Esophagus squamous epithelium (tissue), 4 donors: ENCODE measurements around the gene C2CD2.

Source experiments
- POLR2A ChIP-seq, 4 donors: fragments of 450-650 bp; IDR thresholded peaks; one replicate each; pipeline ENCODE4 v1.6.1; 2017; ENCODE audit warnings: antibody characterized with exemption in 4 of 4, mild to moderate bottlenecking in 4 of 4, moderate library complexity in 3 of 4
- TF ChIP-seq, protein P1 (sequence below), 6 experiments: fragments of 450-650 bp in 4 of 6; fragments of 200-600 bp in 2 of 6; sonication (generic) in 2 of 6; IDR thresholded peaks; one replicate each; pipeline ENCODE4 v1.5.1; 2016 to 2019; ENCODE audit warnings: antibody characterized with exemption in 6 of 6, mild to moderate bottlenecking in 4 of 6, moderate library complexity in 4 of 6

DNA sequence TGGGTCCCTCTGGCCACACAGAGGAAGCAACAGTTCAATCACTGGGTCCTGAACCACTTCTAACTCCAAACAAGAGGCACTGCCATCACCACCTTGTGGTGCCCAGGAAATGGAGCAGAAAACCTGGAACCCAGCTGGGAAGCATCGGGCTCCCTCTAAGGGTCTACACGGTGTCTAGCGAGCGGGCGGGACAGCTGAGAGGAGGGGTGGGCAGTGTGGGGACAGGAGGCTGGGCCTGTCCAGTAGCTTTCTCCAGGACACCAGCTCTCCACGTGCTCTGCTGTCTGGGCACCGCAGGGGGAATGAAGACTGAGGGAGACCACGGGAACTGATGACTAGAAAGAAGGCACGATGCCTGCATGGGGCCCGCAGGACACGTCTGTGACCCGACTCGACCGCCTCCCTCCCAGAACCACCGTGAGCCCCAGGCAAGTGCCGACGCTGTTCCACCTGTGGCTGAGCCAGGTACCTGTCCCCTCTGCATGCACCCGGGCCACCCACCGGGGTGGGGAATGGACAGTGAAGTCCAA is 69.3 kb downstream of the C2CD2 start:
- TF ChIP-seq, protein P1, sequence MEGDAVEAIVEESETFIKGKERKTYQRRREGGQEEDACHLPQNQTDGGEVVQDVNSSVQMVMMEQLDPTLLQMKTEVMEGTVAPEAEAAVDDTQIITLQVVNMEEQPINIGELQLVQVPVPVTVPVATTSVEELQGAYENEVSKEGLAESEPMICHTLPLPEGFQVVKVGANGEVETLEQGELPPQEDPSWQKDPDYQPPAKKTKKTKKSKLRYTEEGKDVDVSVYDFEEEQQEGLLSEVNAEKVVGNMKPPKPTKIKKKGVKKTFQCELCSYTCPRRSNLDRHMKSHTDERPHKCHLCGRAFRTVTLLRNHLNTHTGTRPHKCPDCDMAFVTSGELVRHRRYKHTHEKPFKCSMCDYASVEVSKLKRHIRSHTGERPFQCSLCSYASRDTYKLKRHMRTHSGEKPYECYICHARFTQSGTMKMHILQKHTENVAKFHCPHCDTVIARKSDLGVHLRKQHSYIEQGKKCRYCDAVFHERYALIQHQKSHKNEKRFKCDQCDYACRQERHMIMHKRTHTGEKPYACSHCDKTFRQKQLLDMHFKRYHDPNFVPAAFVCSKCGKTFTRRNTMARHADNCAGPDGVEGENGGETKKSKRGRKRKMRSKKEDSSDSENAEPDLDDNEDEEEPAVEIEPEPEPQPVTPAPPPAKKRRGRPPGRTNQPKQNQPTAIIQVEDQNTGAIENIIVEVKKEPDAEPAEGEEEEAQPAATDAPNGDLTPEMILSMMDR (IDR thresholded peaks at IDR 0.05) = no peak
- TF ChIP-seq POLR2A (IDR thresholded peaks at IDR 0.05) = no peak
